Activated T-cell treated with anti-CD3 and anti-CD28 coated beads for 48 hours (primary cell): ENCODE measurements around the gene GSTM1.
"Not testable (repeated sequence)": the region's sequence is repeated elsewhere in the genome, so short reads cannot be mapped to it uniquely, and the experiment has no call there.

Source experiments
- DNase-seq: peaks from one replicate; pipeline ENCODE4 v3.0.0-alpha.2; 2020; ENCODE audit warnings: low read depth

The GSTM1 gene

GRCh38 chr1:109697861-109698260 lies 10.2 kb downstream of the GSTM1 start:
- not testable (repeated sequence) for DNase-seq

- not testable (repeated sequence) for DNase-seq
These were observed 15.3 kb downstream of the GSTM1 start for GRCh38 chr1:109702940-109703339.

- DNase-seq: no peak
These were observed 16.6 kb downstream of the GSTM1 start for GRCh38 chr1:109704173-109704572.

GRCh38 chr1:109705411-109705810 lies 17.8 kb downstream of the GSTM1 start:
- DNase-seq: no peak

GRCh38 chr1:109708949-109709348 lies 21.3 kb downstream of the GSTM1 start:
- not testable (repeated sequence) for DNase-seq

- not testable (repeated sequence) for DNase-seq
These were observed 22.2 kb downstream of the GSTM1 start for GRCh38 chr1:109709822-109710221.

GRCh38 chr1:109711593-109712320 lies 24.1 kb downstream of the GSTM1 start, which contains the start of gene GSTM5:
Gene GSTM5 (plus strand): TSS chr1:109712251. CDS start chr1:109712313, 62 bp downstream.
- not testable (repeated sequence) for DNase-seq

- DNase-seq: no peak
These were observed 24.8 kb downstream of the GSTM1 start for GRCh38 chr1:109712321-109712864.

- no peak for DNase-seq
These were observed 26.0 kb downstream of the GSTM1 start for GRCh38 chr1:109713636-109714035.

GRCh38 chr1:109714661-109715372 lies 27.2 kb downstream of the GSTM1 start:
- no peak for DNase-seq

GRCh38 chr1:109716121-109716520 lies 28.5 kb downstream of the GSTM1 start:
- no peak for DNase-seq

GRCh38 chr1:109716570-109717090 lies 29.0 kb downstream of the GSTM1 start:
- no peak for DNase-seq

GRCh38 chr1:109717729-109718128 lies 30.1 kb downstream of the GSTM1 start:
- no peak for DNase-seq

GRCh38 chr1:109718495-109718894 lies 30.9 kb downstream of the GSTM1 start:
- DNase-seq: no peak

GRCh38 chr1:109719337-109719837 lies 31.8 kb downstream of the GSTM1 start:
- DNase-seq: no peak

GRCh38 chr1:109721042-109721441 lies 33.4 kb downstream of the GSTM1 start:
- DNase-seq: no peak

GRCh38 chr1:109721971-109722370 lies 34.4 kb downstream of the GSTM1 start:
- no peak for DNase-seq

- no peak for DNase-seq
These were observed 35.5 kb downstream of the GSTM1 start for GRCh38 chr1:109722908-109723691.

GRCh38 chr1:109724933-109725332 lies 37.3 kb downstream of the GSTM1 start:
- no peak for DNase-seq

- DNase-seq: no peak
These were observed 37.9 kb downstream of the GSTM1 start for GRCh38 chr1:109725510-109725909.

GRCh38 chr1:109726007-109726406 lies 38.4 kb downstream of the GSTM1 start:
- DNase-seq: no peak
